Measurements from ENCODE around the gene CPT2. TPM values are rescaled to one million over a fixed set of nuclear protein-coding genes. Genes with fewer than 3 reads are reported as not detected.
"Not testable (repeated sequence)": the region's sequence is repeated elsewhere in the genome, so short reads cannot be mapped to it uniquely, and the experiment has no call there.

The CPT2 gene
- total RNA-seq, 1 donor from 2014 or later = 15.5 TPM

GRCh38 chr1:53197291-53198200 lies 922 bp downstream of the CPT2 start:
- Mint-ChIP-seq H3K4me3 (peak overlapping the region; percentile 83), H3K4me1 (peaks cover 23% of the 10 kb centered on the region), H3K27ac (peak overlapping the region; percentile 94), H3K36me3 (peaks cover 9% of the 10 kb centered on the region), H3K9me3 (no peaks in the 10 kb centered on the region), H3K27me3 (ENCODE audit: low read depth) (no peaks in the 10 kb centered on the region)
- no peak for TF ChIP-seq CTCF (IDR thresholded peaks at IDR 0.05; ENCODE audit: unreplicated experiment)
- DNase-seq (ENCODE audit: low spot score in 2 of 2, unreplicated experiment in 2 of 2) = peak in 1 of 2 experiments; percentile 10

- peaks cover 23% of the 10 kb centered on the region for H3K4me1 Mint-ChIP-seq
- no peak for TF ChIP-seq CTCF (IDR thresholded peaks at IDR 0.05; ENCODE audit: unreplicated experiment)
- peak in 1 of 2 experiments; percentile 13 for DNase-seq (ENCODE audit: low spot score in 2 of 2, unreplicated experiment in 2 of 2)
- H3K9me3 Mint-ChIP-seq = peaks cover 1% of the 10 kb centered on the region
- H3K36me3 Mint-ChIP-seq = peaks cover 16% of the 10 kb centered on the region
- no peaks in the 10 kb centered on the region for H3K27me3 Mint-ChIP-seq (ENCODE audit: low read depth)
- H3K27ac Mint-ChIP-seq = peak overlapping the region; percentile 94
- H3K4me3 Mint-ChIP-seq = peak overlapping the region; percentile 83
These were observed 1.6 kb downstream of the CPT2 start for GRCh38 chr1:53198241-53198651.

GRCh38 chr1:53203466-53203865 lies 6.8 kb downstream of the CPT2 start:
- no peak for DNase-seq (ENCODE audit: low spot score in 2 of 2, unreplicated experiment in 2 of 2)
- no peaks in the 10 kb centered on the region for H3K27me3 Mint-ChIP-seq (ENCODE audit: low read depth)
- H3K9me3 Mint-ChIP-seq = peaks cover 31% of the 10 kb centered on the region
- peaks cover 62% of the 10 kb centered on the region for H3K36me3 Mint-ChIP-seq
- H3K4me1 Mint-ChIP-seq = peaks cover 5% of the 10 kb centered on the region
- no peak overlapping the region for H3K27ac Mint-ChIP-seq
- TF ChIP-seq CTCF (IDR thresholded peaks at IDR 0.05; ENCODE audit: unreplicated experiment) = no peak
- no peak overlapping the region for H3K4me3 Mint-ChIP-seq

- peaks cover 31% of the 10 kb centered on the region for H3K9me3 Mint-ChIP-seq
- peaks cover 71% of the 10 kb centered on the region for H3K36me3 Mint-ChIP-seq
- not testable (repeated sequence) for DNase-seq (ENCODE audit: low spot score in 2 of 2, unreplicated experiment in 2 of 2); H3K4me1 Mint-ChIP-seq; H3K27me3 Mint-ChIP-seq (ENCODE audit: low read depth); H3K4me3 Mint-ChIP-seq; H3K27ac Mint-ChIP-seq
These were observed 8.9 kb downstream of the CPT2 start for GRCh38 chr1:53205496-53205895.

GRCh38 chr1:53206083-53206685 lies 9.6 kb downstream of the CPT2 start:
- H3K27ac Mint-ChIP-seq; H3K27me3 Mint-ChIP-seq (ENCODE audit: low read depth); H3K4me1 Mint-ChIP-seq; DNase-seq (ENCODE audit: low spot score in 2 of 2, unreplicated experiment in 2 of 2); H3K4me3 Mint-ChIP-seq: not testable (repeated sequence)
- peaks cover 31% of the 10 kb centered on the region for H3K9me3 Mint-ChIP-seq
- peaks cover 68% of the 10 kb centered on the region for H3K36me3 Mint-ChIP-seq

- Mint-ChIP-seq H3K27ac (no peak overlapping the region), H3K4me3 (no peak overlapping the region), H3K36me3 (peaks cover 69% of the 10 kb centered on the region), H3K27me3 (ENCODE audit: low read depth) (no peaks in the 10 kb centered on the region), H3K4me1 (no peaks in the 10 kb centered on the region), H3K9me3 (peaks cover 31% of the 10 kb centered on the region)
- no peak for DNase-seq (ENCODE audit: low spot score in 2 of 2, unreplicated experiment in 2 of 2)
- TF ChIP-seq CTCF (IDR thresholded peaks at IDR 0.05; ENCODE audit: unreplicated experiment) = no peak
These were observed 10.2 kb downstream of the CPT2 start for GRCh38 chr1:53206735-53207379.
